K562 (cell line): ENCODE results near the gene ALK. TPM values are rescaled to one million over a fixed set of nuclear protein-coding genes. Genes with fewer than 3 reads are reported as not detected.

Source experiments
- ATAC-seq: fragments of 200-7000 bp; cut with Tn5 transposase; 3 replicates; pipeline ENCODE4 v1.9.1; 2020; ENCODE audit warnings: moderate library complexity
- BruUV-seq: library from RNA; stranded (reverse); fragments of 400-500 nt; replicated peaks from 2 replicates; lab custom pipeline; 2021; lab: Mats Ljungman, UMichigan
- CTCF ChIA-PET: fragments of 300-600 bp; formaldehyde crosslinking; extraction: SDS; loops from one replicate; lab custom pipeline; 2021; ENCODE audit warnings: low intra/inter-chr PET ratio; lab: Yijun Ruan, JAX
- POLR2A ChIA-PET: fragments of 300-600, 350-650 bp; sonication (Branson Sonifier 250); formaldehyde crosslinking; extraction: SDS; loops from one replicate; lab custom pipeline; 2021; ENCODE audit warnings: antibody characterized with exemption, inconsistent platforms; lab: Yijun Ruan, JAX
- DNase-seq, 4 experiments: peaks; one replicate each; pipeline versions ENCODE4 v3.0.0 to v3.0.0-alpha.2; 2011 to 2018; ENCODE audit warnings: low spot score in 3 of 4, mixed read lengths in 3 of 4; ENCODE audit errors: extremely low read depth in 1 of 4
- FAIRE-seq: peaks from 2 replicates; lab custom pipeline; 2011; peaks lifted over from hg19 to GRCh38; lab: Jason Lieb, UNC
- H2AFZ ChIP-seq: 2 replicates; pipeline ENCODE4 v1.6.0; 2011; ENCODE audit warnings: low read depth, low read length, control low read depth, inconsistent platforms
- H3K27ac ChIP-seq: fragments of 200-600 bp; 3 replicates; pipeline ENCODE4 v1.8.0; 2011; ENCODE audit warnings: low read depth, mild to moderate bottlenecking, control low read depth, inconsistent platforms, low read length, moderate library complexity, mixed read lengths; ENCODE audit errors: extremely low read depth
- H3K27me3 ChIP-seq, 2 experiments: fragments of 300-600 bp in 1 of 2; 2 replicates in 1 of 2; 3 replicates in 1 of 2; pipeline versions ENCODE4 v1.6.0 to v1.8.0; 2011; ENCODE audit warnings: inconsistent platforms in 2 of 2, low read length in 2 of 2, mild to moderate bottlenecking in 1 of 2, mixed read lengths in 1 of 2, moderate library complexity in 1 of 2; ENCODE audit not compliant: control insufficient read depth in 2 of 2, insufficient read depth in 2 of 2
- H3K36me3 ChIP-seq: fragments of 300-600 bp; 3 replicates; pipeline ENCODE4 v1.8.0; 2011; ENCODE audit warnings: mild to moderate bottlenecking, low read length, inconsistent platforms; ENCODE audit not compliant: control insufficient read depth, insufficient read depth
- H3K4me1 ChIP-seq, 2 experiments: fragments of 200-600 bp in 1 of 2; replicated peaks in 1 of 2; 2 replicates in 1 of 2; 3 replicates in 1 of 2; pipeline versions ENCODE4 v1.5.1 to v1.8.0; 2011; ENCODE audit warnings: inconsistent platforms in 2 of 2, low read length in 2 of 2, mild to moderate bottlenecking in 1 of 2, mixed read lengths in 1 of 2, moderate library complexity in 1 of 2; ENCODE audit not compliant: control insufficient read depth in 2 of 2, insufficient read depth in 2 of 2
- H3K4me2 ChIP-seq: 2 replicates; pipeline ENCODE4 v1.6.1; 2011; ENCODE audit warnings: low read length, control low read depth, inconsistent platforms, mixed read lengths; ENCODE audit not compliant: insufficient read depth
- H3K4me3 ChIP-seq: fragments of 200-600 bp; sonication (generic), shearing (Covaris generic); 2 replicates; pipeline ENCODE4 v1.5.1; 2016; ENCODE audit warnings: control low read depth, inconsistent platforms
- H3K79me2 ChIP-seq: fragments of 200-600 bp; 3 replicates; pipeline ENCODE4 v1.8.0; 2011; ENCODE audit warnings: low read length, inconsistent platforms; ENCODE audit not compliant: control insufficient read depth, insufficient read depth
- H3K9ac ChIP-seq, 2 experiments: 2 replicates each; pipeline versions ENCODE4 v1.6.0 to v1.6.1; 2011; ENCODE audit warnings: low read depth in 2 of 2, low read length in 2 of 2, control low read depth in 1 of 2, inconsistent platforms in 1 of 2, mild to moderate bottlenecking in 1 of 2, mixed read lengths in 1 of 2; ENCODE audit not compliant: insufficient read depth in 1 of 2
- H3K9me1 ChIP-seq: one replicate; pipeline ENCODE4 v1.6.0; 2011; ENCODE audit warnings: inconsistent platforms, mild to moderate bottlenecking, low read length, moderate library complexity; ENCODE audit not compliant: control insufficient read depth, insufficient read depth
- H3K9me3 ChIP-seq: replicated peaks from 2 replicates; pipeline ENCODE4 v1.5.1; 2011; ENCODE audit warnings: low read depth, low read length, inconsistent platforms; ENCODE audit not compliant: control insufficient read depth, insufficient read depth
- H4K20me1 ChIP-seq: replicated peaks from 2 replicates; pipeline ENCODE4 v1.6.1; 2011; ENCODE audit warnings: low read length, inconsistent platforms, mixed read lengths; ENCODE audit not compliant: control insufficient read depth, insufficient read depth
- EHMT2 ChIP-seq: fragments of 450-650 bp; IDR thresholded peaks from 2 replicates; pipeline ENCODE4 v1.6.1; 2018; ENCODE audit warnings: antibody characterized with exemption
- PHB2 ChIP-seq: fragments of 450-650 bp; IDR thresholded peaks from 2 replicates; pipeline ENCODE4 v1.6.1; 2017; ENCODE audit warnings: low read depth
- SRSF9 ChIP-seq: fragments of 200-400 bp; formaldehyde crosslinking; IDR thresholded peaks from 2 replicates; pipeline ENCODE4 v1.6.1; 2017; ENCODE audit warnings: low read depth, low read length, borderline replicate concordance
- XRCC4 ChIP-seq: IDR thresholded peaks from one replicate; pipeline ENCODE4 v1.6.1; 2011; ENCODE audit not compliant: insufficient read depth, insufficient read length; ENCODE audit errors: extremely low read depth
- ZNF23 ChIP-seq: fragments of 250-450 bp; sonication (Bioruptor Pico); IDR thresholded peaks from 2 replicates; pipeline ENCODE4 v1.4.0; 2020; ENCODE audit warnings: mild to moderate bottlenecking
- ZNF76 ChIP-seq: fragments of 250-450 bp; sonication (Bioruptor Pico); IDR thresholded peaks from 2 replicates; pipeline ENCODE4 v1.4.0; 2020; ENCODE audit warnings: mild to moderate bottlenecking, moderate library complexity, borderline replicate concordance
- WGBS: fragments of 100-300 bp; shearing (Covaris generic); methylation state at CpG from one replicate; pipeline ENCODE4 v1.1.6; 2016; ENCODE audit warnings: low coverage, mixed read lengths; ENCODE audit not compliant: insufficient coverage; ENCODE audit errors: missing lambda C conversion rate; 5-methylcytosine and 5-hydroxymethylcytosine counted together
- in situ Hi-C: fragments of 300-500 bp; cut with MboI; formaldehyde crosslinking; loops from 4 replicates; pipeline ENCODE4 v1.15.0; 2018; ENCODE audit warnings: inconsistent platforms, mixed read lengths
- intact Hi-C: fragments of 100-400 bp; cut with micrococcal nuclease; formaldehyde crosslinking; loops from 2 replicates; pipeline ENCODE4 v1.14.2; 2022
- polyA plus RNA-seq, 8 experiments: library from polyadenylated mRNA; depleted of rRNA in 4 of 8; stranded (reverse) in 5 of 8; unstranded in 3 of 8; fragments of >200 nt; fragmentation: Nextera tagmentation in 2 of 8; fragmentation: Illumina TruSeq in 1 of 8; extraction: Ambion mirVana in 2 of 8; extraction: Trizol in 1 of 8; gene quantifications; 2 replicates each; pipeline versions ENCODE4 v1.2.1 to v1.2.3, GENCODE V29; 2011 to 2014; ENCODE audit warnings: inconsistent platforms in 1 of 8, missing spikeins in 1 of 8
- total RNA-seq, 7 experiments: library from RNA; depleted of rRNA in 6 of 7; stranded (reverse); fragments of >200 nt in 6 of 7; fragmentation: Illumina TruSeq in 2 of 7; extraction: Trizol in 2 of 7; gene quantifications; 2 replicates each; pipeline versions ENCODE4 v1.2.1 to v1.2.3, GENCODE V29; 2011 to 2021; ENCODE audit warnings: low replicate concordance in 1 of 7
- TF ChIP-seq, protein P1 (sequence below): fragments of 150-350 bp; conservative IDR thresholded peaks from 2 replicates; pipeline ENCODE4 v1.6.1; 2014; ENCODE audit warnings: low read length
- TF ChIP-seq, protein P2 (sequence below), 2 experiments: fragments of 450-650 bp; IDR thresholded peaks; 2 replicates each; pipeline ENCODE4 v1.6.1; 2018; ENCODE audit warnings: mild to moderate bottlenecking in 2 of 2, low read depth in 1 of 2; ENCODE audit not compliant: partially characterized antibody in 2 of 2
- TF ChIP-seq, protein P3 (sequence below): fragments of 200-800 bp; sonication (Bioruptor generic); IDR thresholded peaks from 2 replicates; pipeline ENCODE4 v1.6.1; 2016; ENCODE audit warnings: missing genetic modification characterization, missing compliant biosample characterization

ALK gene
- total and polyA plus RNA-seq, 9 of the 15 experiments (the other 6 are each of a cell fraction or from before 2014, with no cell fraction given): not detected

DNA sequence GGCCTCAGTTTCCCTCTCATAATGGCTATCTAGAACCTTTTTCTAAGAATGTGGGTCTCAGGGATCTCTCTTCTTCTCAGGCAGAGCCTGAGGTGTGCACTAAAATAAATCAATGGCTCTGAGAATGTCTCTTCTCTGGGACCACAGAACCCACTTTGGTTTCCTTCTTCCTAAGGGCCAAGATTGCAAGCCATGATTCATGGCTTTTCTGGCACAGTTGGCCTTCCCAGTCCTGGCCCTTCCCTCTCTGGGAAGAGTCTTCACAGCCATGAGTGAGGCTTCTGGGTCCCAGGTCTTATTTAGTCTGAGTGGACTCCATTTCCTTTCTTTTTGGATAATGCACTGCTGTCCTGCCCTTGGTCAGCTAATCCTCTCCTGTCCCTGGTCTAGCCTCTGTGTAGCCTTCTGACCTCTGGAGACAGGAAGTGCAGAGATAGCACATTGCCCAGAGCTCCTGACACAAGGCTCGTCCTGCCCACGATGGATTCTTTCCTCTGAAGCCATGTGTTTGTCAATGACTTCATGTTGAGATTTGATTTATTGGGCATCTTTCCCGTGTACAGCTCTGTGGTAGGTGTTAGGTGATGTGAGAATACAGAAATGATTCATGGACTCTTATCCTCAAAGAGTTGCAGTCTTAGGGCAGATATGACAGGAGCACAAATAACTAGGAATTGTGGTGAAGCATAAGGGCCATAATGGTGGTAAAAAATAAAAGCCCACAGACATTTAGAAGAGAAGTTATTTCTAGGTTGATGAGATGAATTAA is 561.2 kb downstream of the ALK start:
- Histone ChIP-seq H3K4me3 (no peak overlapping the region), H3K9me1 (no peaks in the 10 kb centered on the region), H3K9ac (no peak overlapping the region), H3K36me3 (no peaks in the 10 kb centered on the region), H4K20me1 (no peaks in the 10 kb centered on the region), H3K9me3 (no peaks in the 10 kb centered on the region), H3K27me3 (peaks cover 0 to 2% of the 10 kb centered on the region in 2 experiments; a peak in 1 of 5 replicates), H2AFZ (no peak overlapping the region), H3K79me2 (no peaks in the 10 kb centered on the region), H3K4me2 (no peak overlapping the region), H3K4me1 (no peaks in the 10 kb centered on the region), H3K27ac (no peak overlapping the region)
- in situ Hi-C loops: no loop called here
- ATAC-seq: no peak
- no peak for DNase-seq
- FAIRE-seq: no peak
- BruUV-seq: no TSS peak
- intact Hi-C loops: no loop called here
- 0% methylated on average over 3 of the region's 3 CpGs for WGBS
- ChIA-PET POLR2A (no interaction called here), CTCF (no interaction called here)
- TF ChIP-seq SRSF9 (no peak), ZNF23 (CRISPR knock-in tag) (no peak), ZNF76 (CRISPR knock-in tag) (no peak), XRCC4 (no peak), EHMT2 (no peak), PHB2 (no peak)
- TF ChIP-seq, protein P1, sequence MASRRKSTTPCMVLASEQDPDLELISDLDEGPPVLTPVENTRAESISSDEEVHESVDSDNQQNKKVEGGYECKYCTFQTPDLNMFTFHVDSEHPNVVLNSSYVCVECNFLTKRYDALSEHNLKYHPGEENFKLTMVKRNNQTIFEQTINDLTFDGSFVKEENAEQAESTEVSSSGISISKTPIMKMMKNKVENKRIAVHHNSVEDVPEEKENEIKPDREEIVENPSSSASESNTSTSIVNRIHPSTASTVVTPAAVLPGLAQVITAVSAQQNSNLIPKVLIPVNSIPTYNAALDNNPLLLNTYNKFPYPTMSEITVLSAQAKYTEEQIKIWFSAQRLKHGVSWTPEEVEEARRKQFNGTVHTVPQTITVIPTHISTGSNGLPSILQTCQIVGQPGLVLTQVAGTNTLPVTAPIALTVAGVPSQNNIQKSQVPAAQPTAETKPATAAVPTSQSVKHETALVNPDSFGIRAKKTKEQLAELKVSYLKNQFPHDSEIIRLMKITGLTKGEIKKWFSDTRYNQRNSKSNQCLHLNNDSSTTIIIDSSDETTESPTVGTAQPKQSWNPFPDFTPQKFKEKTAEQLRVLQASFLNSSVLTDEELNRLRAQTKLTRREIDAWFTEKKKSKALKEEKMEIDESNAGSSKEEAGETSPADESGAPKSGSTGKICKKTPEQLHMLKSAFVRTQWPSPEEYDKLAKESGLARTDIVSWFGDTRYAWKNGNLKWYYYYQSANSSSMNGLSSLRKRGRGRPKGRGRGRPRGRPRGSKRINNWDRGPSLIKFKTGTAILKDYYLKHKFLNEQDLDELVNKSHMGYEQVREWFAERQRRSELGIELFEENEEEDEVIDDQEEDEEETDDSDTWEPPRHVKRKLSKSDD: no peak
- TF ChIP-seq, protein P2, sequence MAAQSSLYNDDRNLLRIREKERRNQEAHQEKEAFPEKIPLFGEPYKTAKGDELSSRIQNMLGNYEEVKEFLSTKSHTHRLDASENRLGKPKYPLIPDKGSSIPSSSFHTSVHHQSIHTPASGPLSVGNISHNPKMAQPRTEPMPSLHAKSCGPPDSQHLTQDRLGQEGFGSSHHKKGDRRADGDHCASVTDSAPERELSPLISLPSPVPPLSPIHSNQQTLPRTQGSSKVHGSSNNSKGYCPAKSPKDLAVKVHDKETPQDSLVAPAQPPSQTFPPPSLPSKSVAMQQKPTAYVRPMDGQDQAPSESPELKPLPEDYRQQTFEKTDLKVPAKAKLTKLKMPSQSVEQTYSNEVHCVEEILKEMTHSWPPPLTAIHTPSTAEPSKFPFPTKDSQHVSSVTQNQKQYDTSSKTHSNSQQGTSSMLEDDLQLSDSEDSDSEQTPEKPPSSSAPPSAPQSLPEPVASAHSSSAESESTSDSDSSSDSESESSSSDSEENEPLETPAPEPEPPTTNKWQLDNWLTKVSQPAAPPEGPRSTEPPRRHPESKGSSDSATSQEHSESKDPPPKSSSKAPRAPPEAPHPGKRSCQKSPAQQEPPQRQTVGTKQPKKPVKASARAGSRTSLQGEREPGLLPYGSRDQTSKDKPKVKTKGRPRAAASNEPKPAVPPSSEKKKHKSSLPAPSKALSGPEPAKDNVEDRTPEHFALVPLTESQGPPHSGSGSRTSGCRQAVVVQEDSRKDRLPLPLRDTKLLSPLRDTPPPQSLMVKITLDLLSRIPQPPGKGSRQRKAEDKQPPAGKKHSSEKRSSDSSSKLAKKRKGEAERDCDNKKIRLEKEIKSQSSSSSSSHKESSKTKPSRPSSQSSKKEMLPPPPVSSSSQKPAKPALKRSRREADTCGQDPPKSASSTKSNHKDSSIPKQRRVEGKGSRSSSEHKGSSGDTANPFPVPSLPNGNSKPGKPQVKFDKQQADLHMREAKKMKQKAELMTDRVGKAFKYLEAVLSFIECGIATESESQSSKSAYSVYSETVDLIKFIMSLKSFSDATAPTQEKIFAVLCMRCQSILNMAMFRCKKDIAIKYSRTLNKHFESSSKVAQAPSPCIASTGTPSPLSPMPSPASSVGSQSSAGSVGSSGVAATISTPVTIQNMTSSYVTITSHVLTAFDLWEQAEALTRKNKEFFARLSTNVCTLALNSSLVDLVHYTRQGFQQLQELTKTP (IDR thresholded peaks at IDR 0.05; ENCODE audit: low read depth in 1 of 2, partially characterized antibody in 2 of 2): no peak
- TF ChIP-seq, protein P3, sequence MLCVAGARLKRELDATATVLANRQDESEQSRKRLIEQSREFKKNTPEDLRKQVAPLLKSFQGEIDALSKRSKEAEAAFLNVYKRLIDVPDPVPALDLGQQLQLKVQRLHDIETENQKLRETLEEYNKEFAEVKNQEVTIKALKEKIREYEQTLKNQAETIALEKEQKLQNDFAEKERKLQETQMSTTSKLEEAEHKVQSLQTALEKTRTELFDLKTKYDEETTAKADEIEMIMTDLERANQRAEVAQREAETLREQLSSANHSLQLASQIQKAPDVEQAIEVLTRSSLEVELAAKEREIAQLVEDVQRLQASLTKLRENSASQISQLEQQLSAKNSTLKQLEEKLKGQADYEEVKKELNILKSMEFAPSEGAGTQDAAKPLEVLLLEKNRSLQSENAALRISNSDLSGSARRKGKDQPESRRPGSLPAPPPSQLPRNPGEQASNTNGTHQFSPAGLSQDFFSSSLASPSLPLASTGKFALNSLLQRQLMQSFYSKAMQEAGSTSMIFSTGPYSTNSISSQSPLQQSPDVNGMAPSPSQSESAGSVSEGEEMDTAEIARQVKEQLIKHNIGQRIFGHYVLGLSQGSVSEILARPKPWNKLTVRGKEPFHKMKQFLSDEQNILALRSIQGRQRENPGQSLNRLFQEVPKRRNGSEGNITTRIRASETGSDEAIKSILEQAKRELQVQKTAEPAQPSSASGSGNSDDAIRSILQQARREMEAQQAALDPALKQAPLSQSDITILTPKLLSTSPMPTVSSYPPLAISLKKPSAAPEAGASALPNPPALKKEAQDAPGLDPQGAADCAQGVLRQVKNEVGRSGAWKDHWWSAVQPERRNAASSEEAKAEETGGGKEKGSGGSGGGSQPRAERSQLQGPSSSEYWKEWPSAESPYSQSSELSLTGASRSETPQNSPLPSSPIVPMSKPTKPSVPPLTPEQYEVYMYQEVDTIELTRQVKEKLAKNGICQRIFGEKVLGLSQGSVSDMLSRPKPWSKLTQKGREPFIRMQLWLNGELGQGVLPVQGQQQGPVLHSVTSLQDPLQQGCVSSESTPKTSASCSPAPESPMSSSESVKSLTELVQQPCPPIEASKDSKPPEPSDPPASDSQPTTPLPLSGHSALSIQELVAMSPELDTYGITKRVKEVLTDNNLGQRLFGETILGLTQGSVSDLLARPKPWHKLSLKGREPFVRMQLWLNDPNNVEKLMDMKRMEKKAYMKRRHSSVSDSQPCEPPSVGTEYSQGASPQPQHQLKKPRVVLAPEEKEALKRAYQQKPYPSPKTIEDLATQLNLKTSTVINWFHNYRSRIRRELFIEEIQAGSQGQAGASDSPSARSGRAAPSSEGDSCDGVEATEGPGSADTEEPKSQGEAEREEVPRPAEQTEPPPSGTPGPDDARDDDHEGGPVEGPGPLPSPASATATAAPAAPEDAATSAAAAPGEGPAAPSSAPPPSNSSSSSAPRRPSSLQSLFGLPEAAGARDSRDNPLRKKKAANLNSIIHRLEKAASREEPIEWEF: no peak
